ENCODE measurements around the gene FAM193B. TPM values are rescaled to one million over a fixed set of nuclear protein-coding genes. Genes with fewer than 3 reads are reported as not detected.

FAM193B gene
- polyA plus RNA-seq, 1 experiment = 31.9 TPM

DNA sequence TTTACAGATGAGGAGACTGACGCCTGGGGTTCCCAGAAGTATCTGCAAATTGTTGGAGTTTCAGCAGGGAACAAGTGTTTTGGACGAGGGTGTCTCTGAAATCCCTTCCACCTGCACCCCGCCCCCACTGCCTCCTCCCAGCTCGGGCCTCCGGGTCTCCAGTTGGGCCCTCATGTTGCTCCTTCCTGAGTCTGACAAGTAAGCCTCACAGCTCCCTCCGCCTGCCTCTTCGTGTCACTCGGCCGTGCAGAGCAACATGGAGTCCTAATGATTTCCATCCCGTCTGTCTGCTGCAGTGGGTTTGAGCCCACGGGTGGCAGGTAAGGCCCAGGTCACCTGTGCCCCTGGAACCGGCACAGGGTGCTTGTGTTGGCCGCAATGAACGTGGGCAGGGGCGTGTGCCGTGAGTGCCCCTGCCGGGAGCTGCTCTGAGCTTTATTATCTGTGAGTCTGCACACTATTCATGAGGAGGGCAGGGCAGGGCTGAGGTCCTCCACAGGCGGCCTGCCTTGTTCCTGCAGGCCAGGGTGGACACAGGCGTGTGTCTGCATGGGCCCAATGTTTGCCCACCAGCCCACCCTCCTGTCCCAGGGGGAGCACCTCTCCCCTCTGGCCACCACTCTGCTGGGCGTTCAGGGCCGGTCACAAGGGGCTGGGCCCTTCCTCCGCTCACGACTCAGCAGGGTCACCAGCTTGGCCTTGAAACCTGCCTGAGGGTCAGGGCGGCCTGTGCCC lies 50.8 kb downstream of the FAM193B start:
- ChIA-PET CTCF (interaction anchor here (1.0 to 5.2 kb wide), 2 partner anchors 12 to 99 kb away, joined by 3 to 61 read pairs; no protein-coding TSS in a partner anchor), POLR2A (no interaction called here)
- DNase-seq (ENCODE audit: low read depth) = no peak
- H3K36me3 ChIP-seq (ENCODE audit: control insufficient read depth, insufficient read depth, low read length) = no peaks in the 10 kb centered on the region; the same call in 1 of the 2 replicates
- TF ChIP-seq, protein P1, sequence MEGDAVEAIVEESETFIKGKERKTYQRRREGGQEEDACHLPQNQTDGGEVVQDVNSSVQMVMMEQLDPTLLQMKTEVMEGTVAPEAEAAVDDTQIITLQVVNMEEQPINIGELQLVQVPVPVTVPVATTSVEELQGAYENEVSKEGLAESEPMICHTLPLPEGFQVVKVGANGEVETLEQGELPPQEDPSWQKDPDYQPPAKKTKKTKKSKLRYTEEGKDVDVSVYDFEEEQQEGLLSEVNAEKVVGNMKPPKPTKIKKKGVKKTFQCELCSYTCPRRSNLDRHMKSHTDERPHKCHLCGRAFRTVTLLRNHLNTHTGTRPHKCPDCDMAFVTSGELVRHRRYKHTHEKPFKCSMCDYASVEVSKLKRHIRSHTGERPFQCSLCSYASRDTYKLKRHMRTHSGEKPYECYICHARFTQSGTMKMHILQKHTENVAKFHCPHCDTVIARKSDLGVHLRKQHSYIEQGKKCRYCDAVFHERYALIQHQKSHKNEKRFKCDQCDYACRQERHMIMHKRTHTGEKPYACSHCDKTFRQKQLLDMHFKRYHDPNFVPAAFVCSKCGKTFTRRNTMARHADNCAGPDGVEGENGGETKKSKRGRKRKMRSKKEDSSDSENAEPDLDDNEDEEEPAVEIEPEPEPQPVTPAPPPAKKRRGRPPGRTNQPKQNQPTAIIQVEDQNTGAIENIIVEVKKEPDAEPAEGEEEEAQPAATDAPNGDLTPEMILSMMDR (IDR thresholded peaks at IDR 0.05; ENCODE audit: insufficient read depth, low read depth, low read length) = no peak
- no peaks in the 10 kb centered on the region for H3K27me3 ChIP-seq (ENCODE audit: control insufficient read depth, insufficient read depth, low read length)
- H3K4me3 ChIP-seq (ENCODE audit: low read depth, low read length) = no peak overlapping the region

DNA sequence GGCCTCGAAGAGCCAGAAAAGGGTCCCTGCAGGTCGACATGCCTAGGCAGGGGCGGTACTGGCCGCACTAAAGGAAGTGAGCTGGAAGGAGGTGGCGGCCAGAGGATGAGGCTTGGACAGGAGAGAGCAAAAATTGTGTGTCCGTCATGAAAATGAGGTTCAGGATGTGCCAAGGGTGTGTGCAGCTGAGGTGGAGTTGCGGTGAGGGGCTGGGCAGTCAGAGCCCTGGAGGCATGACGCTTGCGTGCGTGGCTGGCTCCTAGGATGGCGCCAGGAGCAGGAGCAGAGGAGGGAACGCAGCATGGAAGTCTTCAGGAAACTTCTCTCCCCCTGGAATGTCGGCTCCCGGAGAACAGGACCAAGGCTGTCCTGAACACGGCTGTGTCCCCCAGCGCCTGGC lies 51.5 kb downstream of the FAM193B start:
- Histone ChIP-seq H3K4me3 (ENCODE audit: low read depth, low read length) (no peak overlapping the region), H3K36me3 (ENCODE audit: control insufficient read depth, insufficient read depth, low read length) (no peaks in the 10 kb centered on the region; the same call in 1 of the 2 replicates), H3K27me3 (ENCODE audit: control insufficient read depth, insufficient read depth, low read length) (no peaks in the 10 kb centered on the region)
- TF ChIP-seq, protein P1 (IDR thresholded peaks at IDR 0.05; ENCODE audit: insufficient read depth, low read depth, low read length) = no peak
- no peak for DNase-seq (ENCODE audit: low read depth)
- POLR2A ChIA-PET = no interaction called here
- CTCF ChIA-PET = interaction anchor here (1.0 to 5.2 kb wide), 7 partner anchors 7 to 133 kb away, joined by 3 to 61 read pairs (median 13); partner anchors contain the start of gene DOK3

DNA sequence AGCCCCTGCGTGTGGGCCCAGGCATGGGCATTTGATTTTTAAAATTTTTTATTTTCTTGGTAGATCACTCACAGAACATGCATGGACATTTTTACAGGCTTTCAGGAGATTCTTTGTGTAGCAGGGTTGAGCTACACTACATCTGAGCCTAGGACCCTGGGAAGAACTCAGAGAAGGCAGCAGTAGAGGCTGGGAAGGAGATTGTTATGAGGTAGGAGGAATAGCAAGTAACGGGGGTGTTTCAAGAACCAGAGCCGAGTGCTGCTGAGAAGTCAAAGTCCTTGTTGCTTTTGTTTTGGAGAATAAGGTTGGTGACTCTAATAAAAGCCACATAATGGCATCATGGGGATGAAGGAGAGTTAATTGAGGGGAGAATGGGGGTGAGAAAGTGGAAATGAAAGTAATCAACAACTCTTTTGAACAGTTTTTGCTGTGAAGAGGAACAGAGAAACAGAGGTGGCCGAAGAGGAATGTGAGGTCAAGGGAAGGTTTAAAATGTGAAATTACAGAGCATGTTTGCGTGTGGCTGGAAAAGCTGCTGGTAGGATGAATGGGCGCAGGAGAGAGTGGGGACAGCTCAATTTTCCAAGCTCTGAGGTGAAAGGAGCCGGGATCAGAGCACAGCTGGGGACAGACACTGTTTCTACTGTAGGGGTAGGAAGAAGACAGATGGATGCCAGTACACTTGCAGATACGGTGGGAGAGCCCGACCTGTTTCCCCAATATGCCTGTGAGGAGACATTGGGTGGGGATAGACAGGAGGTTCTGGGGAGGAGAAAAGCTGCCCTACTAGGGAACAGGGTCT lies 52.3 kb downstream of the FAM193B start:
- POLR2A ChIA-PET = no interaction called here
- no peak for DNase-seq (ENCODE audit: low read depth)
- Histone ChIP-seq H3K4me3 (ENCODE audit: low read depth, low read length) (no peak overlapping the region), H3K27me3 (ENCODE audit: control insufficient read depth, insufficient read depth, low read length) (no peaks in the 10 kb centered on the region), H3K36me3 (ENCODE audit: control insufficient read depth, insufficient read depth, low read length) (no peaks in the 10 kb centered on the region; the same call in 1 of the 2 replicates)
- CTCF ChIA-PET = interaction anchor here (0.8 to 5.2 kb wide), 28 partner anchors 8 to 389 kb away, joined by 3 to 61 read pairs (median 6); partner anchors contain the start of genes DDX41, DOK3, FAM193B and MXD3
- TF ChIP-seq, protein P1 (IDR thresholded peaks at IDR 0.05; ENCODE audit: insufficient read depth, low read depth, low read length) = no peak

DNA sequence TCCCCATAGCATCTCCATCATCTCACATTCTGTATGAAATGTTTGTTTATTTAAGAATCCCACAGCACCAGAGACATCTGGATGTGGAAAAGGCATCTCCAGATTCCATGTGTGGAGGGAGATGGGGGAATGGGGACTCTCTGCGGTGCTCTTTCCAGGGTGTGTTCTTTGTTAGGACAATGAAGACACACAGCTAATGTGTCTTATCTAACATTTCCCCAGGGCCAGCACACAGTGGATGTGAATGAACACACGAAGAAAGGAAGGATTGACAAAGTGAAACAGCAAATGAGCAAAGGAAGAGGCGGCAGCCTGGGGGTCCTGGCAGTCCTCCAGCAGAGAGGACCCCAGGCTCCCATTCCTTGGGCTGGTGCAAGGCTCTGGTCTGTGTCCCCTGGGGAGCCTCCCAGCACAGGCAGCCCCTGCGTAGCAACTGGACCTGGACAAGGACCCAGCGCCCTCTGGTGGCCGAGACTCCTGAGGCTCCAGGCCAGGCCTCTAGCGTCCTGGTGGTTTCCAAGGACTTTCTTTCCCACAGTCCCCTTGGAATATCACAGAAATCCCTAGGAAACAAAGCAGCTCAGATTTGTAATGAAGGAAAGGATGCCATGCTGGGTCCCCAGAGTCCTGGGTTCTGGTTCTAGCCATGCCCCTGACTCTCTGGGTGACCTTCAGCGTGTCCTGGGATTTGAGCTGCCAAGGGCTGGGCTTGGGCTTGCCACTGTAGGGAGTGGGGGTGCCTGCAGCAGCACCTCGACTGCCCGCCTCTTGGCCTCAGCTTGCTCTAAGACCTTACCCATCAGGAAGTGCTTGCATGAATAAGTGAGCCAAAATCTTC lies 53.5 kb downstream of the FAM193B start:
- TF ChIP-seq, protein P1 (IDR thresholded peaks at IDR 0.05; ENCODE audit: insufficient read depth, low read depth, low read length) = peak; percentile 98
- H3K36me3 ChIP-seq (ENCODE audit: control insufficient read depth, insufficient read depth, low read length) = peaks cover 2% of the 10 kb centered on the region; the same call in 1 of the 2 replicates
- ChIA-PET POLR2A (interaction anchor here (0.7 kb wide), 1 partner anchor 68 kb away, joined by 4 read pairs; no protein-coding TSS in a partner anchor), CTCF (interaction anchor here (0.6 to 5.2 kb wide), 38 partner anchors 8 to 388 kb away, joined by 3 to 61 read pairs (median 5); partner anchors contain the start of genes DDX41, DOK3, FAM193B and MXD3)
- no peaks in the 10 kb centered on the region for H3K27me3 ChIP-seq (ENCODE audit: control insufficient read depth, insufficient read depth, low read length)
- no peak overlapping the region for H3K4me3 ChIP-seq (ENCODE audit: low read depth, low read length)
- DNase-seq (ENCODE audit: low read depth) = no peak
